Trophoblast cell (in vitro differentiated cells and primary cell): ENCODE measurements around the gene EEF1G.

ENCODE experiments used
- DNase-seq, 2 donors: peaks; one replicate each; pipeline ENCODE4 v3.0.0-alpha.2; 2016
- H2AFZ ChIP-seq: 2 replicates; pipeline ENCODE4 v1.6.1; 2013; ENCODE audit warnings: low read length, moderate library complexity, mild to moderate bottlenecking; ENCODE audit not compliant: insufficient read depth, poor library complexity
- H2AK5ac ChIP-seq: 2 replicates; pipeline ENCODE4 v1.6.1; 2013; ENCODE audit warnings: mild to moderate bottlenecking, low read length
- H2BK120ac ChIP-seq: 2 replicates; pipeline ENCODE4 v1.6.1; 2013; ENCODE audit warnings: low read length, mild to moderate bottlenecking, moderate library complexity; ENCODE audit not compliant: insufficient read depth, poor library complexity
- H2BK12ac ChIP-seq: 2 replicates; pipeline ENCODE4 v1.6.1; 2013; ENCODE audit warnings: mild to moderate bottlenecking, low read length, moderate library complexity
- H2BK5ac ChIP-seq: 2 replicates; pipeline ENCODE4 v1.6.1; 2013; ENCODE audit warnings: low read length, low read depth, moderate library complexity, mild to moderate bottlenecking; ENCODE audit not compliant: poor library complexity
- H3K14ac ChIP-seq: 2 replicates; pipeline ENCODE4 v1.6.1; 2013; ENCODE audit warnings: mild to moderate bottlenecking, low read length
- H3K18ac ChIP-seq: 2 replicates; pipeline ENCODE4 v1.6.1; 2013; ENCODE audit warnings: mild to moderate bottlenecking, low read length
- H3K23ac ChIP-seq: 2 replicates; pipeline ENCODE4 v1.6.1; 2013; ENCODE audit warnings: low read length
- H3K27ac ChIP-seq: 2 replicates; pipeline ENCODE4 v1.5.1; 2013; ENCODE audit warnings: low read depth, mild to moderate bottlenecking, inconsistent platforms, low read length, moderate library complexity
- H3K27me3 ChIP-seq: 2 replicates; pipeline ENCODE4 v1.6.1; 2013; ENCODE audit warnings: inconsistent platforms, mild to moderate bottlenecking, low read length, moderate library complexity; ENCODE audit not compliant: insufficient read depth
- H3K36me3 ChIP-seq, 2 experiments: 1 replicate in 1 of 2; 2 replicates in 1 of 2; pipeline ENCODE4 v1.6.1; 2013; ENCODE audit warnings: low read length in 2 of 2, mild to moderate bottlenecking in 2 of 2, moderate library complexity in 1 of 2; ENCODE audit not compliant: insufficient read depth in 2 of 2, control insufficient read depth in 1 of 2
- H3K4ac ChIP-seq: 2 replicates; pipeline ENCODE4 v1.6.1; 2013; ENCODE audit warnings: low read depth, mild to moderate bottlenecking, low read length, moderate library complexity
- H3K4me1 ChIP-seq, 2 experiments: 1 replicate in 1 of 2; 2 replicates in 1 of 2; pipeline ENCODE4 v1.6.1; 2013; ENCODE audit warnings: low read length in 2 of 2, mild to moderate bottlenecking in 2 of 2, moderate library complexity in 1 of 2; ENCODE audit not compliant: insufficient read depth in 2 of 2, control insufficient read depth in 1 of 2
- H3K4me2 ChIP-seq: 2 replicates; pipeline ENCODE4 v1.6.1; 2013; ENCODE audit warnings: inconsistent platforms, mild to moderate bottlenecking, low read length, moderate library complexity
- H3K4me3 ChIP-seq: 2 replicates; pipeline ENCODE4 v1.5.1; 2013; ENCODE audit warnings: mild to moderate bottlenecking, low read depth, low read length, inconsistent platforms
- H3K79me1 ChIP-seq: one replicate; pipeline ENCODE4 v1.6.1; 2013; ENCODE audit warnings: low read length
- H3K79me2 ChIP-seq: 2 replicates; pipeline ENCODE4 v1.6.1; 2013; ENCODE audit warnings: low read length, mild to moderate bottlenecking; ENCODE audit not compliant: control insufficient read depth, insufficient read depth, poor library complexity
- H3K9ac ChIP-seq: 2 replicates; pipeline ENCODE4 v1.6.1; 2013; ENCODE audit warnings: mild to moderate bottlenecking, low read length
- H3K9me3 ChIP-seq: 2 replicates; pipeline ENCODE4 v1.6.1; 2013; ENCODE audit warnings: low read depth, mild to moderate bottlenecking, control low read depth, inconsistent platforms, low read length; ENCODE audit not compliant: insufficient read depth
- H4K12ac ChIP-seq: 2 replicates; pipeline ENCODE4 v1.6.1; 2013; ENCODE audit warnings: low read depth, mild to moderate bottlenecking, low read length, moderate library complexity
- H4K8ac ChIP-seq: 2 replicates; pipeline ENCODE4 v1.6.1; 2013; ENCODE audit warnings: low read depth, mild to moderate bottlenecking, low read length, moderate library complexity
- H4K91ac ChIP-seq: one replicate; pipeline ENCODE4 v1.6.1; 2013; ENCODE audit warnings: low read depth, mild to moderate bottlenecking, low read length, moderate library complexity
- WGBS: extraction: QIAGEN DNeasy Blood & Tissue Kit; methylation state at CpG from one replicate; pipeline ENCODE4 v1.1.7; 2013; ENCODE audit warnings: missing lambda C conversion rate; ENCODE audit not compliant: insufficient read length, insufficient coverage; ENCODE audit errors: extremely low coverage; 5-methylcytosine and 5-hydroxymethylcytosine counted together

EEF1G gene

GRCh38 chr11:62542750-62543567 is 30.7 kb downstream of the EEF1G start:
- Histone ChIP-seq H4K12ac (no peak overlapping the region), H3K79me1 (peaks cover 54% of the 10 kb centered on the region), H3K23ac (no peak overlapping the region), H3K9ac (peak overlapping the region; percentile 97), H2AK5ac (peak overlapping the region; percentile 9), H3K36me3 (peaks cover 50 to 51% of the 10 kb centered on the region in 2 experiments), H4K8ac (peak overlapping the region; percentile 43), H3K4me2 (peak overlapping the region; percentile 63), H3K14ac (peak overlapping the region; percentile 45), H2BK120ac (peak overlapping the region; percentile 9), H3K4me3 (peak overlapping the region; percentile 96), H2BK5ac (peak overlapping the region; percentile 47), H3K27me3 (no peaks in the 10 kb centered on the region), H3K4me1 (peaks cover 39 to 53% of the 10 kb centered on the region in 2 experiments), H3K18ac (peak overlapping the region; percentile 34), H2AFZ (no peak overlapping the region), H4K91ac (peak overlapping the region; percentile 92), H3K9me3 (peaks cover 6% of the 10 kb centered on the region), H3K4ac (peak overlapping the region; percentile 92), H2BK12ac (peak overlapping the region; percentile 14), H3K79me2 (peaks cover 91% of the 10 kb centered on the region), H3K27ac (peak overlapping the region; percentile 98)
- peak; percentile 79 to 84 for DNase-seq
- no CpG with 5 or more reads among the region's 30 CpGs for WGBS

DNA sequence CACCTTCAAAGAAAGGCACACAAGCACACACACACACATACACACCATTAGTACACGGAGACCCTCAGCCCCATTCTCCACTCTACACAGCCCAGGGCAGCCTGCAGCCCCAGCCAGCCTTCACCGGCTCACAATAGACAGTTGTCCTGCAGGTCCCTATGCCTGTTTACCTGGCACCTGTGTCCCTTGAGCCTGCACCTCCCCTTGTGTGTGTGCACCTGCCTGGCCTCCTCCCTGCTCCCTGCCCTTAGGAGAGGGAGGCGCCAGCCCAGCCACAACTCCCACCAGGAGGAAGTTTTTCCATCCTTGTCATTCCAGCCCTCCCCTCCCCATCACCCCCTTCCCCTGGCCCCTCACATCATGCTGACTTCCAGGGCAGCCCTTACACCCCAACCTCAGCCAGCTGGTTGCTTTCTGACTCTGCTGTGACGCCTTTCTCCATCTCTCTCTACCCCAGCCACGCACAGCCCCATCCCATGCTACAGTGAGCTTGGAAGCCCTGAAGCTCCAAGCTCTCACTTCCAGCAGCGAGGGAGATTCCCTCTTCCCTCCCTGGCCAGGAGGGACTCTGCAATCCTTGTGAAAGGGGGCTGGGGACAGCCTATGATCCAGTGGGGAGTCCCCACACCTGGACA is 31.5 kb downstream of the EEF1G start:
- WGBS = no CpG with 5 or more reads among the region's 6 CpGs
- H2AFZ ChIP-seq = no peak overlapping the region
- peak overlapping the region; percentile 42 for H4K91ac ChIP-seq
- no peaks in the 10 kb centered on the region for H3K27me3 ChIP-seq
- peak overlapping the region; percentile 45 for H3K14ac ChIP-seq
- peak overlapping the region; percentile 63 for H3K4me2 ChIP-seq
- H2BK5ac ChIP-seq = peak overlapping the region; percentile 47
- H3K79me1 ChIP-seq = peaks cover 47% of the 10 kb centered on the region
- no peak overlapping the region for H3K23ac ChIP-seq
- peak overlapping the region; percentile 10 for H2BK12ac ChIP-seq
- peak overlapping the region; percentile 2 for H2AK5ac ChIP-seq
- H4K8ac ChIP-seq = peak overlapping the region; percentile 43
- H3K4me1 ChIP-seq = peaks cover 31 to 47% of the 10 kb centered on the region in 2 experiments
- peak overlapping the region; percentile 81 for H3K9ac ChIP-seq
- peaks cover 6% of the 10 kb centered on the region for H3K9me3 ChIP-seq
- H3K36me3 ChIP-seq = peaks cover 54 to 56% of the 10 kb centered on the region in 2 experiments
- peak overlapping the region; percentile 34 for H3K18ac ChIP-seq
- no peak overlapping the region for H4K12ac ChIP-seq
- H3K79me2 ChIP-seq = peaks cover 89% of the 10 kb centered on the region
- no peak for DNase-seq
- peak overlapping the region; percentile 7 for H2BK120ac ChIP-seq
- H3K27ac ChIP-seq = peak overlapping the region; percentile 54
- H3K4me3 ChIP-seq = peak overlapping the region; percentile 96
- H3K4ac ChIP-seq = peak overlapping the region; percentile 70

DNA sequence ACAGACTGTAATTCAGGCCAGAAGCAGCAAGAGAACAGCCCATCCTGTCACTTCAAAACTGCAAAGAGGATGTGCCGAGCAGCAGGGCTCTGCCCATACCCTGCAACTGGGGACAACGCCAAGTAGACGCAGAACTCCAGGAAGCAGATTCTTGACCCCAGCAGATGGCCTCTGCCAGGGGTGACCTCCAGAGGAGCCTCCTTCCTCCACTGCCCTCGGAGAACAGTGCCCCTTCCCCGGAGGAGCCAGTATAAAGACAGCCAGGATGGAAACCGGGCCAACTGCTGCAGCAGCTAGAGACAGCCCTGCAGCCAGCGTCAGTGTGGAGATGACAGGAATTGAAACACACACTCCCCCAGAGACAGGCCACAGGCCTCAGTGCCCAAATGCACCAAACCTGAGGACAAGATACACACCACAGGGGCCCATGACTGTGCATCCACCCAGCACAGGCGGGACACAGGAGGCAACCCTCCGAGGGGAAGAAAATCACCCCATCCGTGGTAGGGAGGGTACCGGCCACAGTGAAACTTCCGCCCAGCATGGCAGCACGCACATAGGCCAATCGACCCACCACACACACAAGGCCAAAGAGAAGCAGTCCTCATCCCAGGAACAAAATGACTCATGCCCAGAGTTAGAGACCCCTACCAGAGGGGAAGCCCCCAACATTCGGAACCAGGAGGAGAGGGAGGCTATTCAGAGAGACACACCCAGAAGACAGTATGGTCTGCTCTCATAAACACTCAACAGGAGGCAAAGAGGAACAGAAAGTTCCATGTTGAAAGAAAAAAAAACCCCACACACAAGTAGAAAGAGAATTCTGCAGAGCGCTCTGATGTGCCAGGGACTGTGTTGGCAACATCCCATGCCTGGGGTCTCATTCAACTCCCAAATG is 32.6 kb downstream of the EEF1G start:
- H2BK5ac ChIP-seq = no peak overlapping the region
- peaks cover 8% of the 10 kb centered on the region for H3K9me3 ChIP-seq
- H2AFZ ChIP-seq = no peak overlapping the region
- no peak overlapping the region for H3K23ac ChIP-seq
- peak in 1 of 2 donors; percentile 26 for DNase-seq
- H3K9ac ChIP-seq = peak overlapping the region; percentile 39
- H3K79me2 ChIP-seq = peaks cover 82% of the 10 kb centered on the region
- H2BK12ac ChIP-seq = no peak overlapping the region
- H3K18ac ChIP-seq = no peak overlapping the region
- H4K8ac ChIP-seq = no peak overlapping the region
- peaks cover 30 to 46% of the 10 kb centered on the region in 2 experiments for H3K4me1 ChIP-seq
- H3K14ac ChIP-seq = peak overlapping the region; percentile 12
- no peak overlapping the region for H4K91ac ChIP-seq
- peak overlapping the region; percentile 28 for H3K27ac ChIP-seq
- peaks cover 37% of the 10 kb centered on the region for H3K79me1 ChIP-seq
- no peaks in the 10 kb centered on the region for H3K27me3 ChIP-seq
- no peak overlapping the region for H4K12ac ChIP-seq
- peak overlapping the region; percentile 70 for H3K4ac ChIP-seq
- peak overlapping the region; percentile 33 for H3K4me3 ChIP-seq
- WGBS = no CpG with 5 or more reads among the region's 16 CpGs
- no peak overlapping the region for H2AK5ac ChIP-seq
- H2BK120ac ChIP-seq = no peak overlapping the region
- peaks cover 62 to 64% of the 10 kb centered on the region in 2 experiments for H3K36me3 ChIP-seq
- H3K4me2 ChIP-seq = peak overlapping the region; percentile 63
